NK-92 treated with Interleukin-12 subunit alpha and Interleukin-12 subunit beta, amount 100 ng/mL, for 24 hours (cell line): ENCODE data around the gene ATAD1.
"Not testable (repeated sequence)": the region's sequence is repeated elsewhere in the genome, so short reads cannot be mapped to it uniquely, and the experiment has no call there.

Source experiments
- DNase-seq: peaks from one replicate; lab custom pipeline; 2025; lab: John Stamatoyannopoulos, UW

The ATAD1 gene

DNA sequence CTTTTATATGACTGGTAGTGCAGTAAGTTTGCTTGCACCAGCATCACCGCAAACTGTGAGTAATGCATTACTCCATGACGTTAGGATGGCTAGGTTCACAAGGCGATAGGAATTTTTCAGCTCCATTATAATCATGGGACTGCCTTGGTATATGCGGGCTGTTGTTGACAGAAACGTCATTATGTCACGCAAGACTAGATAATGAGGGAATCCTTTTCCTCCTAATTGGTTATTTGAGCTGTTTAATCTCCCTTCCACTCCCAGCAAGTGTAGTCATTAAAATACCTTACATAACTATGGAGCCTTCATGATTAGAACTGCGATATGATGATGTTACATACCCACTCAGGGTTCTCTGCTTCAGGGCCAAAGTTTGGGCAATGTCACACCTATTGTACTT lies 28.0 kb upstream of the ATAD1 start:
- DNase-seq, result no peak

DNA sequence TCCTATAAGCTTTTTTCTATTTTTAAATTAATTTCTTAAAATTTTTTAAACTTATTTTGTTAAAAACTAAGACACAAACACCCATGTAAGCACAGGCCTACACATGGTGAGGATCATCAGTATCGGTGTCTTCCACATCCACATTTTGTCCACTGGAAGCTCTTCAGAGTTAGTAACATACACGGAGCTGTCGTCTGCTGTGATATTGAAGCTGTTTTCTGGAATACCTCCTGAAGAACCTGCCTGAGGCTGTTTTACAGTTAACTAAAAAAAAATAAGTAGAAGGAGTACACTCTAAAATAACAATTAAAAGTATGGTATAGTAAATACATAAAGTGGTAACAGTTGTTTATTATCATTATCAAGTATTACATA lies 27.6 kb upstream of the ATAD1 start:
- DNase-seq, result no peak

DNA sequence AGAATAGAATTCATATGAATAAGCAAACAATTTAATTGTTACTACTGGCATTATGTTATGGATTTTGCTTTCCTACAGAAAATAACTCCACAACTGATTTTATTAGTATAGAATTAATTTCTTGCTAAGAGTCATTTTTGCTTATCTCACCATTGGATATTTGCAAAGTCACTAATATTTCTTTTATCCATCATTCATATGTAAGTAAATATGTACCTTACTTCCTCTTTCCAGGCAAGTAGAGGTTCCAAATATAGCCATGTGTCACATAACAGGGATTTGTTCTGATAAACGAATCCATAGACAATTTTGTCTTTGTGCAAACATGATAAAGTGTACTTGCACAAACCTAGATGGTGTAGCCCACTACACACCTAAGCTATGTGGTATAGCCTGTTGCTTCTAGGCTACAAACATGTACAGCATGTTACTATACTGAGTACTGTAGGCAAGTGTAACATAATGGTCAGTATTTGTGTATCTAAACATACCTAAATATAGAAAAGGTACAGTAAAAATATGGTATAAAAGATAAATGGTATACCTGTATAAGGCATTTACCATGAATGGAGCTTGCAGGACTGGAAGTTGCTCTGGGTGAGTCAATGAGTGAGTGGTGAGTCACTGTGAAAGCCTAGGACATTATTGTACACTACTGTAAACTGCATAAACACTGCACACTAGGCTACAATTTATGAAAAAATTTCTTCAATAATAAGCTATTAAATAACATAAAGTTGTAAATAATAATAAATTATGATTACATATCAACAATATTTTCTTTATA lies 27.0 kb upstream of the ATAD1 start:
- DNase-seq, result no peak

DNA sequence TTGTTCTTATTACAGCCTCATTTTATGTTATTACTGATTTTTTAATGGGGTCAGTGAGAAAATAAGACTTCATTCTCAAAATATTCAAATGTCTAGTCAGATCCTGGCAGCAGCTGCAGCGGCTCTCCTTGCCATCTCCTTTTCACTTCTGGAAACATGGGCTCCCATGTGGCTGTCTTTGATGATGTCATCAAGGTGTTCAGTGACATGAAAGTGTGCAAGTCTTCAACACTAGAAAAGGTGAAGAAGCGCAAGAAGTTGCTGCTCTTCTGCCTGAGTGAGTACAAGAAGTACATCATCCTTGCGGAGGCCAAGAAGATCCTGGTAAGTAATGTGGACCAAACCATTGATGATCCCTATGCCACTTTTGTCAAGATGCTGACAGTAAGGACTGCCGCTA lies 25.7 kb upstream of the ATAD1 start:
- no peak for DNase-seq

DNA sequence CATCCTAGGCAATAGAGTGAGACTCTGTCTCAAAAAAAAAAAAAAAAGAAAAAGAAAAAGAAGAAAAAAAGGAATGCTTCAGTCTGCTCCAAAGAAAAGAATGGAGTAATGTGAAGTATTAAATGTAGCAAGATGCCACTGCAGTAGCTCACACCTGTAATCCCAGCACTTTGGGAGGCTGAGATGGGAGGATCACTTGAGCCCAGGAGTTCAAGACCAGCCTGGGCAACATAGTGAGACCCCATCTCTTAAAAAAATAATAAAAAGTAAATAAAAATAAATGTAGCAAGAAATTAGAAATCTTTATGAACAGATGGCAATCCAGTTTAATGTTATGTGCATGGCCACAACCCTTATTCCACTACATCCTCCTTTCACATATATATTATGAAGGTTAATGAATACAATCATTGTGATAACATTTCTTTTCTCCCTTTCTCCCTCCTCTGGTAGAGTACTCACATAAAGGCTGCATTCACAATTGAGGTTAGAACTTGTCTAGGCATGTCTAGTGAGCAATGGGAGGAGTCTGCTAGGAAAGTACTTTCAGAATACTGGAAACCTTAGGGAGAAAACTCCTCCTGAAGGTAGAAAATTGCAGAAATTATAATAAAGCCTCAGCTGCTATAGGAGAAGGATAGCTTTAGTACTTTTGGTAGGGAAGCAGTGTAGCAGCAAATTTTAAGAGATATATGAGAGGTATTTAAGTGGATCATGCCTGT lies 24.9 kb upstream of the ATAD1 start:
- DNase-seq, result no peak

DNA sequence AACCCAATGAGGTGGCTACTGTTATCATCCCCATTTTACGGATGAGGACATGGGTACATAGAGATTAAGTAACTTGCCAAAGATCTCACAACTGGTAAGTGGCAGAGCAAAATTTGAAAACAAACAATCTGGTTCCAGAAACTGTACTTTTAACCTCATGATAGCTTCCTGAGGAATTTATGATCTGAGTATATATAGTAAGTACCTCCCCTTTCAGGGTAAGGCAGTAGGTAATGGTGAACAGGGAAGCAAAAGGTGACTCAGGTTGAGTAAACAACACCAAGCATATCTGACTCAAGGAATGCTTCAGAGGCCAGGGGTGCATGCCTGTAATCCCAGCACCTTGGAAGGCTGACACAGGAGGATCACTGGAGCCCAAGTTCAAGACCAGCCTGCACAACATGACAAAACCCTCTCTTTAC lies 24.2 kb upstream of the ATAD1 start:
- DNase-seq, result no peak

DNA sequence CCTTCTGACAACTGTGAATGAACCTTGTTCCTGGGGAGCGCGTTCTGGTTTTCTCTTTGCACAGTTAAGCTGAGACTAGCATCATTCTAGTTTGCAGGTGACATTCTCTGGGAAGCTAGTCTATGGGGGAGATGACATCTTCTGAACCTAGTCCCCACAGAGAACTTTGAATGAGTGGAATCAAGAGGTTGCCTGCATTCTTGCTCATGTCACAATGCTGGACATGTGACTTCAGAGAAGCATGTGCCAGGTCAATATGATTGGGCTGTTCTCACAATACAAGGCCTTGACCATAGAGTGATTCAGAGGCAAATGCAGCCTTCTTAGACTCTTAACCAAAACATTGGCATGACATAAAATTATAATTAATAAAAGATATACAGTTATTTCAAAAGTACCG lies 23.2 kb upstream of the ATAD1 start:
- DNase-seq, result no peak

DNA sequence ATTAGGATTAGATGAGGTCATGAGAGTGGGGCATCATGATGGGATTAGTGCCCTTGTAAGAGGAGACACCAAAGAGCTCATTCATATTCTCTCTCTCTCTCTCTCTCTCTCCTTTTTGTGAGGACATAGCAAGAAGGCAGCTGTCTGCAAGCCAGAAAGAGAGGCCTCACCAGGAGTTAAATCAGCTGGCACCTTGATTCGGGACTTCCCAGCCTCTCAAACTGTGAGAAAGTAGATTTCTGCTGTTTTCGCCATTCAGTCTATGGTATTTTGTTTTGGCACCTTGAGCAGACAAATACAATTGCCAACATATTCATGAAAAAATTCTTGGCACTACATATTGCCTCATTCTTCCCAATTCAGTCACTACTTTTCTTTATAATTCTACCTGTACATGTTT lies 20.6 kb upstream of the ATAD1 start:
- no peak for DNase-seq

DNA sequence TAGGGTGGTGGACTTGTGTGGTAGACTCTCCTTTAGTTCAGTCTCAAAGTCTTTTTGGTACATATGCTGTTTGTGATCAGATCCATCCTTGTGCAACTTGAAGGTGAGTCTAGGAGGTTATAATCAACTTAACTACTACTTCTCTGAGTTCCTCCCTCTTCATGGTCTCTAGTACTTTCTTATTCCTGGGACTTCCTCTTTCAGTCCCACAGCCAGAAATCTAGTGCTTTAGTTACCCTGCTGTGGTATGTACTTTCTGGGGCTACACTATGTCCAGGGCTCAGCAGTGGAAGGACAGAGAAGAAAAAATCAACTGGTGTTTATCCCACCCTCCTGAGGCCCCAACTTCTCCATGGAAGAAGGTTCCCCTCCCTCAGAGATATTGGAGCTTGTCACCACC lies 19.4 kb upstream of the ATAD1 start:
- DNase-seq, result no peak

DNA sequence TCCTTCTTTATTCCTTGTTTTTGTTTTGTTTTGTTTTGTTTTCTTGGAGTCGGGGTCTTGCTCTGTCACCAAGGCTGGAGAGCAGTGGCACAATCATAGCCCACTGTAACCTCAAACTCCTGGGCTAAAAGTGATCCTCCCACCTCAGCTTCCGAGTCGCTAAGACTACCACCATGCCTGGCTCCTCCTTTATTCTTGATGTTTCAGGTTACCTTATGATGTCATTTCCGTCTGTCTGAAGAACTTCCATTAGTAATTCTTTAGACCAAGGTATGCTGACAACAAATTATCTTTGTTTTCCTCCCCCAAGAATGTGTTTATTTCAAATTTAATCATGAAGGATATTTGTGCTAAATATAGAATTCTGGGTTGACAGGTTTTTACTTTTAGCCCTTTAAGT lies 18.1 kb upstream of the ATAD1 start:
- no peak for DNase-seq

DNA sequence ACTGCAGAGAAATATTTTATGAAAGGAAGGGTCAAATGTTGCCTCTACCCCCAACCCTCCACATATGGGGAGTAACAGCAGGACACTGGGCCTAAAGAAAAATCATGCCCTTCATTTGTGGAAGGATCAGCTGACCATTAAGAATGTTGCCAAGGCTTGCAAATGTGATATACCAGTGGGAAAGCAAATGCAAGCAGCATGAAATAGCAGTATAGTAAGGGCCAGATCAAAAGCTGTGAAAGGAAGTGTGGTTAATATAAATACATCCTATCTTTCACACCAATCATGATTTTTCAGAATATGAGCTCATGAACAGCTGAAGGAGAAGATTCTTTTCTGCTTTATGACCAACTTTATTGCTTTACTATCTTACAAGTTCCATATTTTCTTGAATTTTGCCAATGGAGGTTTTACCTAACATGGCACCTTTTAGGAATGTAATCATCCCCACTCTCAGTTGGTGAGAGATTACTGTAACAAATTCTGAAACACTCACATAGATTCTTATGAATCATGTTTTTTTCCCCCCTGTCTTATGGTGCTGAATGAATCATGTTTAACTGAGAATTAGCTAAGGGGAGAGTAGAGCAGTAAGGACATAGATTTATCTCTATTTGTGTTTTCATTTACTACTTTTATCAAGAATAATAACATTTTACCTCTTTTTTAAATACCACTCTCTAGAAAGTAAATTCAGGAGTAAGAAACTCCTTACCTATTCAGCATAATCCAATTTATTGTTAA lies 12.1 kb upstream of the ATAD1 start:
- DNase-seq, result no peak

DNA sequence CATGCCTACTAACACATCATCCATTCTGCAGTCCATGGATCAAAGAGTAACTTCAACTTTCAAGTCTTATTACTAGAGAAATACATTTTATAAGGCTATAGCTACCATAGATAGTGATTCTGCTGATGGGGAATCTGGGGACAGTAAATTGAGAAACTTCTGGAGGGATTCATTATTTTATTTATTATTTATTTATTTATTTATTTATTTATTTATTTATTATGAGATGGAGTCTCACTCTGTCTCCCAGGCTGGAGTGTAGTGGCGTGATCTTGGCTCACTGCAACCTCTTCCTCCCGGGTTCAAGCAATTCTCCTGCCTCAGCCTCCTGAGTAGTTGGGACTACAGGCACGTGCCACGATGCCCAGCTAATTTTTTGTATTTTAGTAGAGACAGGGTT lies 11.0 kb upstream of the ATAD1 start:
- DNase-seq, result not testable (repeated sequence)

DNA sequence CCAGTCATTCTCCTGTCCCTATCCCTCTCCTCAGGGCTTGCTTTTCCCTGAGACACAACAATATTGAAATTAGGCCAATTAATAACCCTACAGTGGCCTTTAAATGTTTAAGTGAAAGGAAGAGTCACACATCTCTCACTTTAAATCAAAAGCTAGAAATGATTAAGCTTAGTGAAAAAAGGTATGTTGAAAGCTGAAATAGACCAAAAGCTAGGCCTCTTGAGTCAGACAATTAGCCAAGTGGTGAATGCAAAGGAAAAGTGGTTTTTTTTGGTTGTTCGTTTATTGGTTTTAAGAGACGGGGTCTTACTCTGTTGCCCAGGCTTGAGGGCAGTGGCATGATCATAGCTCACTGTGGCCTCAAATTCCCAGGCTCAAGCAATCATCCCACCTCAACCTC lies 9.7 kb upstream of the ATAD1 start:
- DNase-seq, result no peak

DNA sequence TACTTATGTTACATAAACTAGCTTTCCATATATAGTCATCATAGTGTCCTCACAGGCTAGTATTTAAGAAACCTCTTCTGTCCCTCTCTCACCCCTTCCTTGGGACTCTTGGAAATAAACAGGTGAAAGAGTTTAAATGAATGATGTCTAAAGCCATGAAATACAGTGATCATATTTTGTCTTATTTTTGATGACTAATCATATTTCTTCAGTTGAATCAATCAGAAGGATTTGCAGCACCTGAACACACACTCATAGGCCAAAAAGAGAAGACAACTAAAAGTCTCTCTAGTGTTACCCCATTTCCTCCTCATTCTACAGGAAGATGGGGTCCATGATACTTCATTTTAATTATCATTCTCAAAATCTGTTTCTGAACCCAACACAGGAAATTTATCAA lies 8.6 kb upstream of the ATAD1 start:
- DNase-seq, result no peak

DNA sequence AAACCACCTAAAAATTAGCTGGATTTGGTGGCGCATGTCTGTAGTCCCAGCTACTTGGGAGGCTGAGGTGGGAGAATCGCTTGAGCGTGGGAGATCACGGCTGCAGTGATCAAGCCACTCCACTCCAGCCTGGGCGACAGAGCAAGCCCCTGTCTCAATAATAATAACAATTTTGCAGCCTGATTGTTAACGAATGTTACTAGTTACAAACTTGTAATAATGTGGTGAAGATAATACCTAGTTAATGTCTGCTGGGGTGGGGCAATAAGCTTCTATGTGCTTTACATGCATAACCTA lies 1.2 kb upstream of the ATAD1 start:
- DNase-seq, result no peak

DNA sequence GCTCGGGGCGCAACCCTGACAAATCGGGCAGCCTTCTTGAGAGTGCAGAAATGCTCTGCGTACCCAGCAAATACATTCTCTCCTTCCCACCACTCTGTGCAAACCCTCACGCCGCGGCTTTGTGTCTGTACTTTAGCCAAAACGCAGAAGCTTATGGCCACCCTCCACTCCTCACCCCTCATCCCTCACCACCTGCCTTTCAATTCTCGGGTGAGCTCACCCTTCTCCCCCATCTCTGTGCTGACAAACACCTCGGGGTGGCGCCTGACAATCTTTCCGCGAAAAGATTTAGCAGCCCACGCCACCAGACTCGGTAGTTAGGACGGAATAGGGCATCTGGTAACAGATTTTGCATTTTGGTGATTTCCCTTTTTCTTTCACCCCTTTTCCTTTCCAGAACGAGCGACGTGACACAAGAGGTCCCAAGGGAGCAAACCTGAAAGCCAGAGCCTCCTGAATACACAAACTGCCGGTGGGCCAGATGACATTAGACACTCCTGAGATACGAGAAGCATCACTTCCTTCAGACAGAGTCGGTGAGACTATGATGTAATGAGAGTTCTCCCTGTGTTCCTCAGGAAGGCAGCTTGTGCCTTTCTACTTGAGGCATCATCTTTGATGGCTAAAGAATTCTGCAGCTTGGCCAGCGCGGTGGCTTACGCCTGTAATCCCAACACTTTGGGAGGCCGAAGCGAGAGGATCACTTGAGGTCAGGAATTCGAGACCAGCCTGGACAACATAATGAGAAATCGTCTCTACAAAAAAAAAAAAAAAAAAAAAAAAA lies 671 bp upstream of the ATAD1 start:
- peak; percentile 14 for DNase-seq

DNA sequence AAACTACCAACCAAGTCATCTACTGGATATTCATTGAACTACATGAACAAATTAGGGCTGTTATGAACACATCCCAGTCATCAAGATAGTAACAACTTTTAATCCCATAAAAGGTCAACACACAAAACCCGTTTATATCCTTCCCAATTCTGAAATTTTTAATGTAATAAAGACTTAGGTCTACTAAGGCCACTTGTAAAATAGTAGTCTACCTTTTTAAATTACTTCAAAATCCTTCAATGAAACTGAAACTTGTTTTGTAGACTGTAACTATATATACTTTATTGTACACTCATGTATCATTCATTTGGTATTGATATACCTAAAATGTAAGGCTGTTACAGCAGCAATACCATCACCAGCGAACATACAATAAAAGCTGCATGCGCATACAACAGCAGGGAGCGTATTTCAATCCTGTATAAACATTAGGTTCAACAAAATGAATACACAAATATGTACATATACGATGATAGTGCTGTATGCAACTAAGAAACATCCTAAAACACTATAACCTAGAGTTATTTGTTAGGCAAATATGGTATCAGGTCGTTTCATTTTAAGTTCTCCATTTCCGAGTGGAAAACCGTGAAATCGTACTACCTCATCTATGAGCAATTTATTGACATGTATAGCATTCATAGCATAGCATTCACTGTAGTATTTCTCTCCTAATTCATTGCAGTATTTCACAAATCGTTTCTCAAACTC lies 973 bp downstream of the ATAD1 start:
- no peak for DNase-seq

DNA sequence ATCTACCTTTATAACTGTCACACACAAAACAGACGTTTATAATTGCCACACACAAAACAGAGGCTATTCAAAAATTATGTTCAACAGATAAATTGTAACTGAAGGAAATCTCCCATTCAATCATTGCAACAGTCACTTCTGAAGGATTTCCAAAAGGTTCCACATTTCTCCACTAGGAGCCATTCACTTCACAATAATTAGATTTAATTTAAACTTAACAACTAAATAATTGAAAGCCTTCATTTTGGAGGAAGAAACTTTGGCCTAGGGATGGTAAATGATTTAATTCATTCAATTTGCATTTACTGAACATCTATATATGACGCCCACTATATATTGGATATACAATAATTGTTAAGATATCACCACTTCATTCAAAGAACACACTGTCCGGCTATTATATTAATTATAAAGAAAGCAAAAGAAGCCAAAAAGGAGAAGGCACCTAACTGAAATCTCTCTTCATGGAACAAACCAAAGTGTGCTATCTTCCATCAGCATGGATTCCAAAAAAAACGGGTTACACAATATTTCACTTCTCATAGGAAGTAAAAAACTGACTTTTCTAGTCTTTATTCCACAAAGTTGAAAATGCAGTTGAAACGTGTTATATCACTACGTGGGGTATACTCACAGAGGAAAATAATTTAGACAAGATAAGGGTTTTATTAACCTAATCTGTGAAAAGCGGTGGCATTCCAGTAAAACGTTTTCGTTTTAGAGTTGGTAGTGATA lies 1.7 kb downstream of the ATAD1 start:
- no peak for DNase-seq

DNA sequence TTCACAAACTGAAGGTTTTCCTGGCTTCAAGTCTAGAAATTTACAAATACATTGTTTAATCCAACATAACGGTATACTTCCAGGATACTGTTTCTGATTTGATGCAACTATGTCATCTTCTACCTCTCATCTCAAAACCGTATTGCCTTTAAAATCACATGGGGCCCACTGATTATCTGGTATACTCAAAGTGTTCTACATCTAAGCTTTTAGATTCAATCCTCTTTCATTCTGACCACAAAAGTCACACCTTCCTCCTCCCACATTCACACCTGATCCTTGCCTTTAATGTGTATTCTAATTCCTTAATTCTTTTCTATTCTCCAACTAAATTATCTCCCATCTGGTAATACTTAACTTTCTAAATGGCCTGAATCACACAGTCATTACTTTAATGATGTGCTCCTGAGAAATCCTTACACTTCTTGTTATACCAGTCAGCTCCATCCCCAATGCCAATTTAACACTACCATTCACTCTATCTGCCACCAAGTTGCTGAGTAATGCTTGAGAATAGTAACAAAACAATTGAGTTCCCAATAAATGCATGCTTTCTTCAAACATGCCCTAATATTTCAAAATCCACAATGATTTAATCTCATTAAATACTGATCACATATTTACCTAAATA lies 13.0 kb downstream of the ATAD1 start:
- no peak for DNase-seq

DNA sequence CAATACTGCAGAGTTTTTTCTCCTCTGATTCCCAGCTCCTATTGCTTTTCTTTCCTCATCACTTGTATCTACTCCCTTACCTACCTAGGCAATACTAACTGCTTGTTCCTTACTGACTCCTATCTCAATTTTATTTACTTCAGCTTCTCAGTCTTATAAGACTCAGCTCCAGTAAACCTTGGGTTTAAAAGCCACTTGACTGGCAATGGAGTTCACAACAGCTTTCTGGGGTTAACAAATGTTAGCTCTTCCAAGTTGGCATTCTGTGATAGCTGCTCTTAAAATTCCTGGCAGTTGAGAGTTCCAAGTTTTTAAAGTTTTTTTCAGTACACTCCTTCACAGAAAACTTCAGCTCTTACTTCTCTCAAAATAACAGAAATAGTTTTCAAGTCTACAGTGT lies 14.2 kb downstream of the ATAD1 start:
- no peak for DNase-seq

DNA sequence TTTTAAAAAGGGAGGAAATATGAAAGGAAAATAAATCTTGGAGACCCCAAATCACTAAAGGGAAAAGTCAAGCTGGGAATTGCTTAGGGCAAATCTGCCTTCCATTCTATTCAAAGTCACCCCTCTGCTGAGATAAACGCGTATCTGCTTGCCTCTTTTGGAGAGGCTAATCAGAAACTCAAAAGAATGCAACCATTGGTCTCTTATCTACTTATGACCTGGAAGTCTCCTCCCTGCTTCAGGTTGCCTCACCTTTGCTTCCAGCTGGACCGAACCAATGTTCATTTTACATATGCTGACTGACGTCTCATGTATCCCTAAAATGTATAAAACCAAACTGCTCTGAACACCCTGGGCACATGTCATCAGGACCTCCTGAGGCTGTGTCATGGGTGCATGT lies 14.7 kb downstream of the ATAD1 start:
- no peak for DNase-seq
